Transverse colon (tissue), 4 donors: ENCODE results near the gene RNPEPL1. TPM values are rescaled to one million over a fixed set of nuclear protein-coding genes. Genes with fewer than 3 reads are reported as not detected.

Experiments used
- DNase-seq: peaks from one replicate; pipeline ENCODE4 v3.0.0-alpha.2; 2019
- H3K27ac ChIP-seq, 4 donors: fragments of 200-600 bp; sonication (generic); 2 replicates each; pipeline ENCODE4 v1.5.1; 2016 to 2018; ENCODE audit warnings: inconsistent platforms in 4 of 4
- H3K27me3 ChIP-seq: fragments of 200-600 bp; sonication (generic); 2 replicates; pipeline ENCODE4 v1.5.1; 2017; ENCODE audit warnings: inconsistent platforms
- H3K36me3 ChIP-seq, 4 donors: fragments of 200-600 bp; sonication (generic); 2 replicates each; pipeline ENCODE4 v1.5.1; 2017 to 2019; ENCODE audit warnings: inconsistent platforms in 4 of 4
- H3K4me1 ChIP-seq, 4 donors: fragments of 200-600 bp; sonication (generic); 2 replicates each; pipeline ENCODE4 v1.5.1; 2017 to 2020; ENCODE audit warnings: inconsistent platforms in 4 of 4
- H3K4me3 ChIP-seq, 4 donors: fragments of 200-600 bp; sonication (generic); 1 replicate in 1 of 4; 2 replicates in 3 of 4; pipeline versions ENCODE4 v1.5.1 to v1.6.1; 2017 to 2019; ENCODE audit warnings: inconsistent platforms in 4 of 4
- H3K9me3 ChIP-seq, 2 donors: fragments of 200-600 bp; sonication (generic); 2 replicates each; pipeline ENCODE4 v1.5.1; 2017 to 2019; ENCODE audit warnings: inconsistent platforms in 2 of 2
- CTCF ChIP-seq, 5 experiments: fragments of 200-600 bp in 3 of 5; fragments of 450-650 bp in 2 of 5; sonication (generic) in 3 of 5; IDR thresholded peaks; 1 replicate in 2 of 5; 2 replicates in 3 of 5; pipeline ENCODE4 v1.5.1; 2016 to 2017; ENCODE audit warnings: antibody characterized with exemption in 5 of 5, inconsistent platforms in 3 of 5, mild to moderate bottlenecking in 2 of 5, moderate library complexity in 1 of 5
- EP300 ChIP-seq: sonication (generic); formaldehyde crosslinking; IDR thresholded peaks from one replicate; pipeline ENCODE4 v1.6.1; 2017; ENCODE audit warnings: antibody characterized with exemption, low read depth
- POLR2A ChIP-seq: fragments of 450-650 bp; IDR thresholded peaks from one replicate; pipeline ENCODE4 v1.6.1; 2016; ENCODE audit warnings: antibody characterized with exemption, mild to moderate bottlenecking, moderate library complexity
- POLR2AphosphoS5 ChIP-seq, 3 donors: sonication (generic); formaldehyde crosslinking; IDR thresholded peaks; one replicate each; pipeline ENCODE4 v1.6.1; 2016; ENCODE audit warnings: antibody characterized with exemption in 3 of 3
- WGBS, 2 donors: methylation state at CpG; one replicate each; pipeline ENCODE4 v1.1.5; 2018; ENCODE audit warnings: low coverage in 1 of 2; 5-methylcytosine and 5-hydroxymethylcytosine counted together
- in situ Hi-C, 4 donors: fragments of 200-750 bp; cut with MboI; loops; one replicate each; pipeline versions ENCODE4 v1.15.0 to v1.15.1; 2017; ENCODE audit warnings: low sequenced_read_pairs in 3 of 4, low pct_ligation_motif_present in 1 of 4, low pct_unique_long_range_greater_than_20kb in 1 of 4
- intact Hi-C: fragments of 100-400 bp; cut with DNase I; formaldehyde crosslinking; loops from one replicate; pipeline ENCODE4 v1.15.1; 2023; ENCODE audit warnings: low total_unique reads
- total RNA-seq, 4 donors: library from RNA; depleted of rRNA; stranded (reverse); fragments of >200 nt; gene quantifications; one replicate each; pipeline ENCODE4 v1.1.0, GENCODE V29; 2016

The RNPEPL1 gene
- total RNA-seq, 4 donors from 2014 or later: 118 to 208 (median 151) TPM

- no peaks in the 10 kb centered on the region for H3K9me3 ChIP-seq
- peak; percentile 65 for DNase-seq
- H3K27me3 ChIP-seq: no peaks in the 10 kb centered on the region
- peaks cover 23 to 33% (median 28%) of the 10 kb centered on the region in 4 donors for H3K4me1 ChIP-seq
- H3K27ac ChIP-seq: peak overlapping the region; percentile 89 to 99 (median 96)
- peaks cover 0 to 5% (median 0%) of the 10 kb centered on the region in 4 donors for H3K36me3 ChIP-seq
- in situ Hi-C loops (no loop called here), intact Hi-C loops (no loop called here)
- WGBS, 2 donors: 10% methylated on average over 18 of the region's 62 CpGs; no CpG with 5 or more reads in 1 of the 2 donors
- H3K4me3 ChIP-seq: peak overlapping the region; percentile 91 to 99 (median 92)
- TF ChIP-seq POLR2A: no peak
- no peak for TF ChIP-seq EP300
- TF ChIP-seq CTCF (IDR thresholded peaks at IDR 0.05): no peak
- no peak for TF ChIP-seq POLR2AphosphoS5 (IDR thresholded peaks at IDR 0.05)
Observed at GRCh38 chr2:240586919-240587800, 18.9 kb downstream of the RNPEPL1 start.

- Histone ChIP-seq H3K27me3 (no peaks in the 10 kb centered on the region), H3K4me3 (peak overlapping the region in 1 of 4 donors; percentile 91)
Observed at GRCh38 chr2:240588006-240588655, 19.8 kb downstream of the RNPEPL1 start.

GRCh38 chr2:240588669-240589068, 20.4 kb downstream of the RNPEPL1 start:
- intact Hi-C loops (no loop called here), in situ Hi-C loops (no loop called here)
- no peak for DNase-seq
- TF ChIP-seq POLR2AphosphoS5 (IDR thresholded peaks at IDR 0.05) (no peak), POLR2A (no peak), EP300 (no peak), CTCF (IDR thresholded peaks at IDR 0.05) (no peak)
- Histone ChIP-seq H3K4me1 (peaks cover 23 to 33% (median 28%) of the 10 kb centered on the region in 4 donors), H3K9me3 (no peaks in the 10 kb centered on the region), H3K36me3 (peaks cover 0 to 5% (median 0%) of the 10 kb centered on the region in 4 donors), H3K27ac (no peak overlapping the region), H3K4me3 (no peak overlapping the region), H3K27me3 (no peaks in the 10 kb centered on the region)
- WGBS, 2 donors: 84 to 94% methylated on average over 4 of the region's 4 CpGs

More at GRCh38 chr2:240588006-240588655, 19.8 kb downstream of the RNPEPL1 start:
- no peak for TF ChIP-seq CTCF (IDR thresholded peaks at IDR 0.05)
- TF ChIP-seq POLR2AphosphoS5 (IDR thresholded peaks at IDR 0.05): no peak
- no peak for TF ChIP-seq POLR2A
- TF ChIP-seq EP300: no peak
- no peak for DNase-seq
- intact Hi-C loops (no loop called here), in situ Hi-C loops (no loop called here)
- Histone ChIP-seq H3K36me3 (peaks cover 0 to 5% (median 0%) of the 10 kb centered on the region in 4 donors), H3K4me1 (peaks cover 23 to 33% (median 28%) of the 10 kb centered on the region in 4 donors), H3K9me3 (no peaks in the 10 kb centered on the region), H3K27ac (no peak overlapping the region)
- 81 to 84% methylated on average over 5 to 10 of the region's 10 CpGs for WGBS, 2 donors

- no peak for TF ChIP-seq CTCF (IDR thresholded peaks at IDR 0.05)
- TF ChIP-seq EP300: no peak
- TF ChIP-seq POLR2AphosphoS5 (IDR thresholded peaks at IDR 0.05): no peak
- no peak for TF ChIP-seq POLR2A
- intact Hi-C loops: no loop called here
- no peak overlapping the region for H3K27ac ChIP-seq
- no peaks in the 10 kb centered on the region for H3K9me3 ChIP-seq
- in situ Hi-C loops: no loop called here
- H3K27me3 ChIP-seq: no peaks in the 10 kb centered on the region
- H3K4me3 ChIP-seq: no peak overlapping the region
- peaks cover 0 to 5% (median 0%) of the 10 kb centered on the region in 4 donors for H3K36me3 ChIP-seq
- no peak for DNase-seq
- peaks cover 23 to 33% (median 27%) of the 10 kb centered on the region in 4 donors for H3K4me1 ChIP-seq
- 80% methylated on average over 11 of the region's 14 CpGs; no CpG with 5 or more reads in 1 of the 2 donors for WGBS, 2 donors
Observed at GRCh38 chr2:240589375-240589774, 21.1 kb downstream of the RNPEPL1 start.
